HEK293 (cell line): ENCODE results near the gene TNFRSF25.

Experiments used
- CTCF ChIA-PET: fragments of 350-600 bp; formaldehyde crosslinking; extraction: SDS; loops from one replicate; lab custom pipeline; 2021; ENCODE audit warnings: antibody characterized with exemption; lab: Yijun Ruan, JAX
- POLR2A ChIA-PET: fragments of 300-600 bp; formaldehyde crosslinking; extraction: SDS; loops from one replicate; lab custom pipeline; 2020; ENCODE audit warnings: antibody characterized with exemption, inconsistent platforms; lab: Yijun Ruan, JAX
- H3K27ac ChIP-seq: fragments of 200-500 bp; sonication (Bioruptor generic); 2 replicates; pipeline ENCODE4 v1.5.1; 2014; ENCODE audit warnings: low read depth, low read length, control low read depth, inconsistent platforms; ENCODE audit errors: extremely low read depth
- H3K36me3 ChIP-seq, 2 experiments: fragments of 200-500 bp in 1 of 2; sonication (Bioruptor generic) in 1 of 2; 1 replicate in 1 of 2; 2 replicates in 1 of 2; pipeline ENCODE4 v1.5.1; 2014 to 2017; ENCODE audit warnings: inconsistent platforms in 2 of 2, low read length in 2 of 2; ENCODE audit not compliant: control insufficient read depth in 2 of 2, insufficient read depth in 1 of 2
- H3K4me1 ChIP-seq: fragments of 200-500 bp; sonication (Bioruptor generic); 2 replicates; pipeline ENCODE4 v1.5.1; 2014; ENCODE audit warnings: mild to moderate bottlenecking, low read length, inconsistent platforms; ENCODE audit not compliant: control insufficient read depth, insufficient read depth
- H3K4me3 ChIP-seq: 2 replicates; pipeline ENCODE4 v1.5.1; 2011; ENCODE audit warnings: low read depth, mild to moderate bottlenecking, control low read depth, low read length, moderate library complexity
- H3K9me3 ChIP-seq: fragments of 200-500 bp; sonication (Bioruptor generic); 2 replicates; pipeline ENCODE4 v1.5.1; 2014; ENCODE audit warnings: low read depth, low read length, inconsistent platforms; ENCODE audit not compliant: control insufficient read depth, insufficient read depth
- CTCF ChIP-seq: fragments of 450-650 bp; formaldehyde crosslinking; IDR thresholded peaks from 2 replicates; pipeline ENCODE4 v1.5.1; 2016; ENCODE audit warnings: missing biosample characterization, missing genetic modification characterization
- EGR2 ChIP-seq: fragments of 450-650 bp; formaldehyde crosslinking; IDR thresholded peaks from 2 replicates; pipeline ENCODE4 v1.5.1; 2016; ENCODE audit warnings: low read depth, missing biosample characterization, missing genetic modification characterization
- OVOL3 ChIP-seq: fragments of 450-650 bp; formaldehyde crosslinking; IDR thresholded peaks from 2 replicates; pipeline ENCODE4 v1.5.1; 2016; ENCODE audit warnings: missing biosample characterization, missing genetic modification characterization
- REST ChIP-seq: fragments of 450-650 bp; formaldehyde crosslinking; IDR thresholded peaks from 2 replicates; pipeline ENCODE4 v1.5.1; 2016; ENCODE audit warnings: missing biosample characterization, missing genetic modification characterization
- YY2 ChIP-seq: fragments of 450-650 bp; formaldehyde crosslinking; IDR thresholded peaks from 2 replicates; pipeline ENCODE4 v1.5.1; 2016; ENCODE audit warnings: missing biosample characterization, missing genetic modification characterization
- ZFHX2 ChIP-seq: fragments of 450-650 bp; formaldehyde crosslinking; conservative IDR thresholded peaks from 2 replicates; pipeline ENCODE4 v1.5.1; 2016; ENCODE audit warnings: missing biosample characterization, missing genetic modification characterization
- ZFP69B ChIP-seq: fragments of 450-650 bp; formaldehyde crosslinking; IDR thresholded peaks from 2 replicates; pipeline ENCODE4 v1.5.1; 2016; ENCODE audit warnings: missing biosample characterization, missing genetic modification characterization
- ZNF202 ChIP-seq: fragments of 450-650 bp; formaldehyde crosslinking; IDR thresholded peaks from 2 replicates; pipeline ENCODE4 v1.5.1; 2016; ENCODE audit warnings: missing biosample characterization, missing genetic modification characterization, borderline replicate concordance
- ZNF311 ChIP-seq: fragments of 450-650 bp; formaldehyde crosslinking; IDR thresholded peaks from 2 replicates; pipeline ENCODE4 v1.5.1; 2017; ENCODE audit warnings: missing biosample characterization, missing genetic modification characterization, borderline replicate concordance
- ZNF501 ChIP-seq: fragments of 450-650 bp; formaldehyde crosslinking; IDR thresholded peaks from 2 replicates; pipeline ENCODE4 v1.5.1; 2016; ENCODE audit warnings: missing biosample characterization, missing genetic modification characterization
- ZNF76 ChIP-seq: fragments of 450-650 bp; formaldehyde crosslinking; IDR thresholded peaks from 2 replicates; pipeline ENCODE4; 2016; ENCODE audit warnings: low read depth, missing biosample characterization, missing genetic modification characterization, borderline replicate concordance
- ZNF791 ChIP-seq: fragments of 450-650 bp; formaldehyde crosslinking; IDR thresholded peaks from 2 replicates; pipeline ENCODE4 v1.5.1; 2016; ENCODE audit warnings: missing biosample characterization, missing genetic modification characterization
- TF ChIP-seq, protein P1 (sequence below): fragments of 450-650 bp; formaldehyde crosslinking; IDR thresholded peaks from 2 replicates; pipeline ENCODE4 v1.5.1; 2016; ENCODE audit warnings: missing biosample characterization, missing genetic modification characterization
- TF ChIP-seq, protein P2 (sequence below): fragments of 450-650 bp; formaldehyde crosslinking; IDR thresholded peaks from 2 replicates; pipeline ENCODE4 v1.5.1; 2016; ENCODE audit warnings: missing biosample characterization, missing genetic modification characterization, borderline replicate concordance
- TF ChIP-seq, protein P3 (sequence below): fragments of 450-650 bp; formaldehyde crosslinking; conservative IDR thresholded peaks from 2 replicates; pipeline ENCODE4 v1.5.1; 2016; ENCODE audit warnings: low read depth, missing biosample characterization, missing genetic modification characterization

TNFRSF25 gene

DNA sequence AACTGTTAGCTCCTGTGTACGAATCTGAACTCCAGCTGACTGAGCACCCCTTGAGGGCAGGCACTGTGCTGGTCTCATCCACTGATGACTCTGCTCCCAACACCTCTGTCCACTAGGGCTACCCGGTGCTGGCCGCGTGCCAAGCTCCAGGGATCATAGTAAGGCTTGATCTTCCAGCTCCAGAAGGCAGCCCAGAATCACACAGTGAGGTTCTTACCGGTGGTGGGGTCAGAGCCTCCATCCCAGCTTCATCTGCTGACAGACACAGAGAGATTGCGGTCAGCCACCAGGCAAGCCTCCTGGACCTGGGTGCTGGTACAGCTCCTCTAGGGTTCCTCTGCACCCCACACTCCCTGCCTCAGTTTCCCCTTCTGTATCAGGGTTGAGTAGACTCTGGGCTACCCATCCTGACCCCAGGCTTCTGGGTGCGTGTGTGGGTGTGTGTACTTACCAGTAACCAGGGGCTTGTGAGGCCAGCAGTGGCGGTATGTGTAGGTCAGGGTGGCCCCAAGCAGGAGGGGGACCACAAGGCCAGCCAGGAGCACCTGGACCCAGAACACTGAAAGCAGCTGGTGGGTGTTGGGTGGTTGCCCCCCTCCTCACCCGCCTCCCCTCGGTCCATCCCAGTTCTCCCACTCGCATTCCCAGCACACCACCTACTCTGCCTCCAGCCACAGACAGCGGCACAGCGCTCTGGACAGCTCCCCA, 3.4 kb downstream of the TNFRSF25 start:
- ChIA-PET CTCF (interaction anchor here (0.8 to 2.7 kb wide), 5 partner anchors 11 to 216 kb away, joined by 3 to 10 read pairs (median 4); no protein-coding TSS in a partner anchor), POLR2A (no interaction called here)
- peaks cover 0 to 35% of the 10 kb centered on the region in 2 experiments; a peak in 1 of 3 replicates for H3K36me3 ChIP-seq
- H3K4me1 ChIP-seq: no peaks in the 10 kb centered on the region
- no peak for TF ChIP-seq ZFP69B (tag by site-specific recombination)
- TF ChIP-seq CTCF: peak; percentile 14; the same call in 1 of the 2 replicates
- TF ChIP-seq, protein P1, sequence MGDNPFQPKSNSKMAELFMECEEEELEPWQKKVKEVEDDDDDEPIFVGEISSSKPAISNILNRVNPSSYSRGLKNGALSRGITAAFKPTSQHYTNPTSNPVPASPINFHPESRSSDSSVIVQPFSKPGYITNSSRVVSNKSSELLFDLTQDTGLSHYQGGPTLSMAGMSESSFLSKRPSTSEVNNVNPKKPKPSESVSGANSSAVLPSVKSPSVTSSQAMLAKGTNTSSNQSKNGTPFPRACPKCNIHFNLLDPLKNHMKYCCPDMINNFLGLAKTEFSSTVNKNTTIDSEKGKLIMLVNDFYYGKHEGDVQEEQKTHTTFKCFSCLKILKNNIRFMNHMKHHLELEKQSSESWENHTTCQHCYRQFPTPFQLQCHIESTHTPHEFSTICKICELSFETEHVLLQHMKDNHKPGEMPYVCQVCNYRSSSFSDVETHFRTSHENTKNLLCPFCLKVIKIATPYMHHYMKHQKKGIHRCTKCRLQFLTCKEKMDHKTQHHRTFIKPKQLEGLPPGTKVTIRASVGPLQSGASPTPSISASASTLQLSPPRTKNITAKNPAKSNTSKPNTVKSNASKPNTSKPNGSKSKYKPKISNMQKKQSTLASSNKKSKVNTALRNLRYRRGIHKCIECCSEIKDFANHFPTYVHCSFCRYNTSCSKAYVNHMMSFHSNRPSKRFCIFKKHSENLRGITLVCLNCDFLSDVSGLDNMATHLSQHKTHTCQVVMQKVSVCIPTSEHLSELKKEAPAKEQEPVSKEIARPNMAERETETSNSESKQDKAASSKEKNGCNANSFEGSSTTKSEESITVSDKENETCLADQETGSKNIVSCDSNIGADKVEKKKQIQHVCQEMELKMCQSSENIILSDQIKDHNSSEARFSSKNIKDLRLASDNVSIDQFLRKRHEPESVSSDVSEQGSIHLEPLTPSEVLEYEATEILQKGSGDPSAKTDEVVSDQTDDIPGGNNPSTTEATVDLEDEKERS (tag by site-specific recombination): no peak
- TF ChIP-seq ZNF501 (tag by site-specific recombination): no peak
- TF ChIP-seq YY2 (tag by site-specific recombination): no peak
- TF ChIP-seq REST (tag by site-specific recombination): 0 out of 2 replicates have a peak, but pooled peaks have one; percentile 33
- no peak for TF ChIP-seq ZNF202 (tag by site-specific recombination)
- TF ChIP-seq, protein P2, sequence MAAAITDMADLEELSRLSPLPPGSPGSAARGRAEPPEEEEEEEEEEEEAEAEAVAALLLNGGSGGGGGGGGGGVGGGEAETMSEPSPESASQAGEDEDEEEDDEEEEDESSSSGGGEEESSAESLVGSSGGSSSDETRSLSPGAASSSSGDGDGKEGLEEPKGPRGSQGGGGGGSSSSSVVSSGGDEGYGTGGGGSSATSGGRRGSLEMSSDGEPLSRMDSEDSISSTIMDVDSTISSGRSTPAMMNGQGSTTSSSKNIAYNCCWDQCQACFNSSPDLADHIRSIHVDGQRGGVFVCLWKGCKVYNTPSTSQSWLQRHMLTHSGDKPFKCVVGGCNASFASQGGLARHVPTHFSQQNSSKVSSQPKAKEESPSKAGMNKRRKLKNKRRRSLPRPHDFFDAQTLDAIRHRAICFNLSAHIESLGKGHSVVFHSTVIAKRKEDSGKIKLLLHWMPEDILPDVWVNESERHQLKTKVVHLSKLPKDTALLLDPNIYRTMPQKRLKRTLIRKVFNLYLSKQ: no peak
- TF ChIP-seq OVOL3 (tag by site-specific recombination): no peak
- peak; percentile 66 for TF ChIP-seq ZFHX2 (tag by site-specific recombination)
- TF ChIP-seq ZNF791 (tag by site-specific recombination): no peak
- TF ChIP-seq, protein P3, sequence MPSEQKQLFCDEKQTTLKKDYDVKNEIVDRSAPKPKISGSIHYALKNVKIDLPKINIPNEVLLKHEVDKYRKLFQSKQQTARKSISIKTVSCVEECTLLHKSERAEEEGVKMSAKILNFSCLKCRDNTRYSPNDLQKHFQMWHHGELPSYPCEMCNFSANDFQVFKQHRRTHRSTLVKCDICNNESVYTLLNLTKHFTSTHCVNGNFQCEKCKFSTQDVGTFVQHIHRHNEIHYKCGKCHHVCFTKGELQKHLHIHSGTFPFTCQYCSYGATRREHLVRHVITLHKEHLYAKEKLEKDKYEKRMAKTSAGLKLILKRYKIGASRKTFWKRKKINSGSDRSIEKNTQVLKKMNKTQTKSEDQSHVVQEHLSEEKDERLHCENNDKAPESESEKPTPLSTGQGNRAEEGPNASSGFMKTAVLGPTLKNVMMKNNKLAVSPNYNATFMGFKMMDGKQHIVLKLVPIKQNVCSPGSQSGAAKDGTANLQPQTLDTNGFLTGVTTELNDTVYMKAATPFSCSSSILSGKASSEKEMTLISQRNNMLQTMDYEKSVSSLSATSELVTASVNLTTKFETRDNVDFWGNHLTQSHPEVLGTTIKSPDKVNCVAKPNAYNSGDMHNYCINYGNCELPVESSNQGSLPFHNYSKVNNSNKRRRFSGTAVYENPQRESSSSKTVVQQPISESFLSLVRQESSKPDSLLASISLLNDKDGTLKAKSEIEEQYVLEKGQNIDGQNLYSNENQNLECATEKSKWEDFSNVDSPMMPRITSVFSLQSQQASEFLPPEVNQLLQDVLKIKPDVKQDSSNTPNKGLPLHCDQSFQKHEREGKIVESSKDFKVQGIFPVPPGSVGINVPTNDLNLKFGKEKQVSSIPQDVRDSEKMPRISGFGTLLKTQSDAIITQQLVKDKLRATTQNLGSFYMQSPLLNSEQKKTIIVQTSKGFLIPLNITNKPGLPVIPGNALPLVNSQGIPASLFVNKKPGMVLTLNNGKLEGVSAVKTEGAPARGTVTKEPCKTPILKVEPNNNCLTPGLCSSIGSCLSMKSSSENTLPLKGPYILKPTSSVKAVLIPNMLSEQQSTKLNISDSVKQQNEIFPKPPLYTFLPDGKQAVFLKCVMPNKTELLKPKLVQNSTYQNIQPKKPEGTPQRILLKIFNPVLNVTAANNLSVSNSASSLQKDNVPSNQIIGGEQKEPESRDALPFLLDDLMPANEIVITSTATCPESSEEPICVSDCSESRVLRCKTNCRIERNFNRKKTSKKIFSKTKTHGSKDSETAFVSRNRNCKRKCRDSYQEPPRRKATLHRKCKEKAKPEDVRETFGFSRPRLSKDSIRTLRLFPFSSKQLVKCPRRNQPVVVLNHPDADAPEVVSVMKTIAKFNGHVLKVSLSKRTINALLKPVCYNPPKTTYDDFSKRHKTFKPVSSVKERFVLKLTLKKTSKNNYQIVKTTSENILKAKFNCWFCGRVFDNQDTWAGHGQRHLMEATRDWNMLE (tag by site-specific recombination): no peak
- no peak for TF ChIP-seq ZNF76 (tag by site-specific recombination)
- TF ChIP-seq EGR2 (tag by site-specific recombination): peak; percentile 81
- no peak for TF ChIP-seq ZNF311 (tag by site-specific recombination)
- no peak overlapping the region for H3K4me3 ChIP-seq
- H3K27ac ChIP-seq: no peak overlapping the region
- H3K9me3 ChIP-seq: no peaks in the 10 kb centered on the region
